CD4-positive, alpha-beta T cell treated with Interleukin-6 at 100 ng/mL for 8 hours (primary cell): ENCODE data around the gene ZDHHC1.

Experiments
- DNase-seq: peaks from one replicate; pipeline ENCODE4 v3.0.0-alpha.2; 2020; ENCODE audit warnings: mixed read lengths, low spot score

The ZDHHC1 gene, protein sequence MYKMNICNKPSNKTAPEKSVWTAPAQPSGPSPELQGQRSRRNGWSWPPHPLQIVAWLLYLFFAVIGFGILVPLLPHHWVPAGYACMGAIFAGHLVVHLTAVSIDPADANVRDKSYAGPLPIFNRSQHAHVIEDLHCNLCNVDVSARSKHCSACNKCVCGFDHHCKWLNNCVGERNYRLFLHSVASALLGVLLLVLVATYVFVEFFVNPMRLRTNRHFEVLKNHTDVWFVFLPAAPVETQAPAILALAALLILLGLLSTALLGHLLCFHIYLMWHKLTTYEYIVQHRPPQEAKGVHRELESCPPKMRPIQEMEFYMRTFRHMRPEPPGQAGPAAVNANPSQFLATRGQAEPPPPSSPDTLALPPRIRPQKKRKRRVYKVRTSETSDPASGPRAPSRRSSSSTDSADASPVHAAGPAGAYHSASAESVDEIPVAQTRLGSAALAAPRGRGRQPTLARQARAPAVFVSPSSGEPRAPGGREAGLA

DNA sequence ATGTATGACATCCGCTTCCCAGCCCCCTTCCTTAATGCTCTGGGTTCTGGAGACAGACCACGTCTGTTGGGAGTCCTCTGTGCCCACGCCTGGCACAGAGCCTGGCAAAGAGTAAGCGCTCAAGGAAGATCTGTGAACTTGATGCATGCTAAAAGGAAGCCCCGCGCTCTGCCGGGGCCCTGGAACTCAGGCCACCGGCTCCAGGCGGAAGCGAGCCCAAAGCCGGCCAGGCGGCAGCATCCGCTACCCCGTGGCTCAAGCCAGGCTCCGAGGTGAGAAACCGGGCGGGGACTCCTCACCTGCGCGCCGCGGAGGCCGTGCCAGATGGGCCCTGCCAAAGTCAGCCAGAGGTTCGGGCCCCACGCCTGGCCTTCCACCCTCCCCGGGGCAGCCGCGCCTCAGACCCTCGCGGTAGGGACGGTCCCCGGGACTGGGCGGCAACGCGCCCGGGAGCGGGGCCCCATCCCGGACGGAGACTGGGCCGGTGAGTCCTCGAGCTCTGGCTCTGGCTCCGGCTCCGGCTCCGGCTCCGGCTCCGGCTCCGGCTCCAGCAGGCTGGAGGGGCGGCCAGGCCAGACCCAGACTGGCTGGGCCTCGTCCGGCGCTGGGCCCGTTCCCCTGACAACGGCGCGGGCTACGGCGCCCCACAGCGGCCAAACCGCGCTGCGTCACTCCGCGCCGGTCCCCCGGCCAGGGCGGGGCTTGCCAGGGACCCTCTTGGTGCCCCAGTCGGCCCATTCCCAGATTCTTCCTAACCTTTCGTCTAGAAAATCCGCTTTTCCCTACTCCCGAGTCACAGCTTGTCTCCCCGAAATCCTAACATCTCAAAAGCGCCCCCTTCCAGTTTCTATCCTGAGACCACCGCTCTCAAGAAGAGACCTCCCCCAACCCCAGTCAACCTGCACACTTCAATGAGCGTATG lies at the start of gene ZDHHC1:
Gene ZDHHC1 (minus strand): TSS at position 606 of the 922 bp plus-strand sequence. CDS start 8,702 bp downstream, outside the sequence.
- DNase-seq, result no peak

DNA sequence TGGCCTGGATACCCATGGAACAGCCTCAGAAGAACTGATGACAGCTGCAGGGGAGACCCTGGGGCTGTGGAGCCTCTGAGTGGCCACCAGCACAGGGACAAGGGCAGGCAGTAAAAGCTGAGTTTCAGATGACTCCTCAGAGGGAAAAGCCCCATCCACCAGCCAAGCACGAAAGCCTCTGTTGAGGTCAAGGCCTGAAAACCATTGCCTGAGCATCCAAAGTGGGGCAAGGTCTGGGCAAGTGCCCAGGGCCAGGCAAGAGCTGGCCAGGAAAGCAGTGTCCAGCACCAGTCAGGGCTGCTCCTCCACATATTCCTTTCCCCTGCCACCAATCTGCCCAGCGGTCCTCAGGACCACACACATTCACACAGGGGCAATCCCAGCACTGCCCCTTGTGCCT lies 48.3 kb upstream of the ZDHHC1 start:
- DNase-seq, result no peak

DNA sequence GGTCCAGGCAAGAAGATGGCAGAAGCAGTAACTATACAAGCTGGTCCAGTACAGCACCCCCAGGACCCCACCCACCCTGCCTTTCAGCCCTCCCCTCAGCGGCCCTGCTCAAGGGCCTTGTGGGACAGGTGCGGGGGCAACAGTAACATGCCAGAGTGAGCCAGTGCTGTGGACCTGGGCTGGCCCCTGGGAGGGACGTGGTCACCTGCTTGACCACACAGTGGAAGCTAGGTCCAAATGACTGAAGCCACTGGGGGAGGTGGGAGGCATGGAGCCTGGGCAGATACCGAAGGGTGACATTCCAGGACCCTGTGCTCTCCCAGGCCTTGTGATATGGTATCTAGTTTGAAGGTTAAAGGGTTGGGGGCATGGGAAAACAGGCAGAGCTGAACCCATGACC lies 47.4 kb upstream of the ZDHHC1 start:
- DNase-seq, result no peak

DNA sequence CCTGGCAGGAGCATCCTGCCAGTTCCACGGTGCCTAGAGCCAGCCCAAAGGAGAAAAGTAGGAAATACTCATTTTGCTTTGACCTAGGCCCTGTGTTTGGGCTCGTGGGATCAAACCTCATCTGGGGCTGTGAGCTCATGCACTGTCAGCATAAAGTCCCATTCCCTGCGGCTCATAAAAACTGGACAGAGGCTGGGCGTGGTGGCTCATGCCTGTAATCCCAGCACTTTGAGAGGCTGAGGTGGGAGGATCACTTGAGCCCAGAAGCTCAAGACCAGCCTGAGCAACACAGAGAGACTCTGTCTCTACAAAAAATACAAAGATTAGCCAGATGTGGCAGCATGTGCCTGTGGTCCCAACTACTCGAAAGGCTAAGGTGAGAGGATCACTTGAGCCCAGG lies 46.8 kb upstream of the ZDHHC1 start:
- no peak for DNase-seq

DNA sequence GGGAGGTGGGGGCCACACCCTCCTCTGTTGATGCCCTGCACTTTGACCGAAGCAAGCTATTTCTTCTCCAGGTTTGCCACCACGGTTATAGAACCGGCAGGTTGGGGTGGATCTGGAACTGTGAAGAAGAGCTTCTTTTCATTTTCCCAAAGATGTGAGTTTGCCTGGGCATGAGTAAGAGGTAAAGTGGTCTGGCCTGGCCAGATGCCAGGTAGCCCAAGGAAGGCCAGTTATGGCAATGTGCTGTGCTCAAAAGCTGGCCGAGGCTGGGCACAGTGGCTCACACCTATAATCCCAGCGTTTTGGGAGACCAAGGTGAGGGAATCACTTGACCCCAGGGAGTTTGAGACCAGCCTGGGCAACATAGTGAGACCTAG lies 46.0 kb upstream of the ZDHHC1 start:
- no peak for DNase-seq

DNA sequence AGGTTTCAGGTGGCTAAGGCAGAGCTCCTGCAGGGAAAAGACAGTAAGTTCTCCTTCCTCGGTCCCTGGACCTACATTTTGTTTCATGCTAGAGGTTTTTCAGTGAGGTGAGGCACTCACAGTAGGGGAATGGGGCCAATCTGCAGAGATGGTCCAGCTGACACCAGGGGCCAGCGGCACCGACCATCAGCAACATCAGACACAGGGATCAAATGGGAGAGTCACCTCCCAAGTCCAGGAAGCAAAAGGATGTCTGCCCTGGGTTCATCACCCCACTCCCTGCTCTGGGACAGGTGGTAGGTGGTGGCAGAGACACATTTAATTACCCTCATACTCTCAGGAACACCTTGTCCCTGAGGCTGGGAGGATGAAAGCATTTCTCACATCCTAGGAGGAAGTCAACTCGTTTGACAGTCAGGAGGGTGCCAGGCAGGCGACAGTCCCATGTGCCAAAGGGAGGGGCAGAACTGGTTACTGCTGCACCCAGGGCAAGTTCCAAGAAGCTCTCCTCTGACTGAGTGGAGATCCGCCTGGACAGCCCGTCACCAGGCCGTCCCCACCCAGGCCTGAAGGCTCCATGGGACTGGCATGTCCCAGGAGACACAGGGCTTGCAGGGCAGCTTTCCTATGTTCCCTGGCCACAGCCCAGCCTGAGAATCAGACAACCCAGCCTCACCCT lies 45.5 kb upstream of the ZDHHC1 start:
- DNase-seq, result no peak

DNA sequence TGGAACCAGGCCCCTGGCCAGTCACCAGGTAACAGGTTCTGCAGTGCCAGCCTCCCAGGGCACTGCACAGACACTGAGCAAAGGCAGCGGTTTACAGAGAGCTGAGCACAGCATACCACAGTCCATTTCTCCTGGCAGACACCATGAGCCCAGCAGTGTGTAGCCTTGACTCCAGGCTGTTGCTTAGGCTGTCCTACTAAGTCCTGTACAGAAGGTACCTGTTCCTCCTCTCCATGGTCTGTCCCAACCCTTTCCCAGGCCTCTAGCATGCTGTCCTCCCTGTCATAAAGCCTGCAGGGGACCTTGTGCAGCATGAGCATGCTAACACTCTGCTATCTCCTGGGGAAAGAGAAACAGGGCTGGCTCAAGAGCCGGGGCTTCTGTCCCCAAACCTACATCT lies 44.7 kb upstream of the ZDHHC1 start:
- no peak for DNase-seq

DNA sequence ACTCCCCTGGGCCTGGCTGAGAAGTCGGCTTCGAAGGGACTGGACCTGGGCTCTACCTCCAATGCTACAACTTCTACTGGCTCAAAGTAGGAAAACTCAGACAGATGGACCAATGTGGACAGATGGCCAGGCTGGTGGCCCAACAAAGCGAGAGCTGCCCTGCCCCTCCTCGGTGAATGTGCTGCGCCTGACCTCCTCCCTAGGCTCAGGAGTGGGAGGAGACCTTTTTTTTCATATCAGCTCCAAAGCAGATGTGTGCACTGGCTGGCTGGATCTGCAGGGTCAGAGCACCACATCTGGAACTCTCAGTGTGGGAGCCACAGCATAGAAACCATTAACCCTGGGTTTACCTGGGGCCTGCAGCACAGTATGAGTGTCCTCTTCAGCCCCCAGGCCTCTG lies 43.9 kb upstream of the ZDHHC1 start:
- no peak for DNase-seq

DNA sequence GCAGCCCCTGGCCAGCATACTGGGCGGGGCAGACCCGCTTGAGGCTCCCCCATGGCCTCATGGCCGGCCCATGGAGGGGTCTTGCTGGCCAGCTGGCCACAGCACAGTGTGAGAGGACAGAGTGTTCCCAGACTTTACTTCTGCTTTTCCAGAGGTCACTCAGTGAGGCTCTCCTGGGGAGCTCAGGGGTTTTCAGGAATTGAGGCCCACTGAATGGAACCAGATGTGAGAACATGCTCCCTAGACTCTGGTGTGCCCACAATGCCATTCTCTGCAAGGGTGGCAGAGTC lies 43.5 kb upstream of the ZDHHC1 start:
- DNase-seq, result no peak

DNA sequence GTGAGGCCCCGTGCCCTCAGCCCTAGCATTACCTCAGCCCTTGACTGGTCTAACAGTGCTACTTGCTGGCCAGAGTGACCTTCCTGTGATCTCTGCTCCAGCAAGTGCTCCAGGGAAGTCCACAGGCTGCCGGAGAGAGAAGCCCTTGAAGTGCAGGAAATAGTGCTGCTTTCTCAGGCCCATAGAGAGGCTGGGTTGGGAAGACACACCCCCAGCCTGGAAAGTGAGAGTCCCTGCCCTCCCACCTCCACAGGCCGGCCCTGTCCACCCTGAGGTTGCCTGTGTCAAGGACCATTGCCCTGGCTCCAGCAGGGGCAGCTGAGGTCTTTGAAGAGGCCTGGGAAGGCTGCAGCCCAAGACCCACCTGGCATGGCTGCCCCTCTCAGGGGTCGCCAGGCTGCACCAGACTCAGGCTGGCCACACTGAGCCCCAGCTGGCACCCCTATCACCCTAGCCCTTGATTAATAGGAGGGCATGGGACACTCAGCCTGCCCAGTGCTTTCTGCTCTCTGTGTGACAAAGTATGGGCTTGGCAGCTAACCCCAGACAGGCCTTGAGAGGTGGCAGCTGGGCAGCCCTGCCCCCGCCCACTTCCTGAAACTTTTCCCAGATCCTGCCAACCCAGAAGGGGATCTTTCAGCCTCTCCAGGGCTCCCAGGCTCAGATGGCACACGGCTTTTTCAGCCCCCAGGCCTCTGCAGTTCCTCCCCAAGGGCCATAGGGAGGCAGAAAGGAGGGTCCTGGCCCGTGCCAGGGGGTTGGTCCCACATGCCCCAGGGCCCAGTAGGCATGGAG lies 43.0 kb upstream of the ZDHHC1 start:
- no peak for DNase-seq

DNA sequence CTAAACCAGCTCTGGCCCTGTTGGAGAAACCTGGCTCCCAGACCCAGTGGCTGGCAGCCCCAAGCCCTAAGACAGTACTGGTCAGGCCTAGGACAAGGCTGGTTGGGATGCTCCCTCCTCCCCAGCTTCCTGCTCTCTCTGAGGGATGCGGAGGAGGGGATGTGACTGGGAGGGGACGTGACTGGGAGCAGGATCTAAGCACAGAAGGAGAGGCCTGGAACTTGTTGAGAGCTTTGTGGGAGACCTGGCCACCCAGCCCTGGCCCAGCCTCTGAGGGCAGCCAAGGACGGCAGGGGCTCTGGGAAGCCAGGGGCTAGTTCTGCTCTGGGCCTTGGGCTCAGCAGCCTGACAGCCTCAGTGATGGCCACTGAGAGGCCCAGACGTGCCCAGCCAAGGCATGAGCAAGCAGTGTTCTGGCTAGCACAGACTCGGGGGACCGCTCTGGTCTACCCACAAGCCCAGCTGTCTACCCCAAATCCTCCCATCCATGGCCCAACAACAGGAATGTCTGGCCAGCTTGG lies 41.9 kb upstream of the ZDHHC1 start:
- DNase-seq, result no peak

DNA sequence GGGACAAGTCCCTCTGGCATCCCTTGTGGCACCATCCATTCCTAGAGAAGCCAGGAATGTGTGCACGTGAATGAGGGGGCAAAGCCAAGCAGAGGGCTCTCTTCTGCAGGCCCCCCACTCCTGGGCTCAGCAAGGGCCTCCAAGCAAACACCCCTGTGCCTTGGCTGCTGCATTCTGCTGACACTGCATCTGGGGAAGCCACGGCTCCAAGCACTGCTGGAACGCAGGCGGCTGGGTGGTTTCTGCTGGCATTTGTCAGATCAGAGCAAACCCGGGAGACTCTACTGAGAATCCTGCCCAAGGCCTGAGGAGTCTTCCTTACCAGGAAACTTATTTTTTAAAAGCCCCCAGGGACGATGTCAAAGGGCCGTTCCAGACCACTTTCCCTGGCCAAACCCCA lies 41.3 kb upstream of the ZDHHC1 start:
- no peak for DNase-seq

DNA sequence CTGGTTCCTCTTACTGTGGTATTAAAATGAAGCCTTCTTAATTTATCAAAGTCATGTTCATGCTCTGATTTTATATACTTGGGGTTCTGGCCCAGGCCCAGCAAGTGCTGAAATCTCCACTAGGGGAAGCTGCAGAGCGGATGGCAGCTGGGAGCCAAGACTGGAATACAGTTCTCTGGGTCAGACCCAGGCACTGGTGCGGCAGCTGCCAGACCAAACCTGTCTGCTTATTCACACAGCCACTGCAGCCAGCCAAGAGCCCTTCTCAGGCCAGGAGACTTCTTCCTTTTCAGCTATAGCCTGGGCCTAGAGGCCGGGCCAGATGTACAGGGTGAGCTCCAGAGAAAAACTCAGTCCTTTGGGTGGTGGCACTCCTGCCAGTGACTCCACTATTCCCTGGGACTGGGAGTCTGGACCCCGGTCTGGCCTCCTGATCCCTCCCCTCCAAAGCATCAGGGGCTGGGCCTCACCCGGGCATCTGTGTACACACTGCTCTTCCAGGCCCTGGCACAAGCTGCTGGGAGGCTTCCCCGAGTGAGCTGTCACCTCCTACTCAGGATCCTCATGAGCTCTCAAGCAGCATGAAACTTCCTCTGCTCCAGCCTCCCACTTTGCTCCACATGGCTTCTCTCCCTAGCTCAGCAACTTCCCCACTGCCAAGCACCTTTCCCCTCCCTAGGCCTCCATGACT lies 40.3 kb upstream of the ZDHHC1 start:
- DNase-seq, result no peak

DNA sequence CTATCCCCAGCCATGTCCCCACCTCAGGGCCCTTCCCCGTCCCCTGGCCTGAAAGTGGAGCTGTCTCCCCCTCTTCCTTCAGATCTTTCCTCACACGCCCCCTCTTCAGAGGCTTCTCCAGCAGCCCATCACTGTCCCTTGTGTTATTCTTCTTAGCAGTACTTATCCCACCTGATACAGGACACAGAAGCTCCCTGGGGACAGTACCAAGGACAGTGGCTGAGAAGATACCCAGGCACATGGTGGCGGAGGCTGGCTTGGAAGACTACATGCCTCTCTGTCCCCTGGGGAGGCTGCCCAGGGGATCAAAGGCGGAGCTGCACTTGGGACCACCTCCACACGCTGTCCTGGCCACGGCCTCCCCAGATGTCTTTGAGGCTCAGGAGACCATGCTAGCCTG lies 38.6 kb upstream of the ZDHHC1 start:
- no peak for DNase-seq

DNA sequence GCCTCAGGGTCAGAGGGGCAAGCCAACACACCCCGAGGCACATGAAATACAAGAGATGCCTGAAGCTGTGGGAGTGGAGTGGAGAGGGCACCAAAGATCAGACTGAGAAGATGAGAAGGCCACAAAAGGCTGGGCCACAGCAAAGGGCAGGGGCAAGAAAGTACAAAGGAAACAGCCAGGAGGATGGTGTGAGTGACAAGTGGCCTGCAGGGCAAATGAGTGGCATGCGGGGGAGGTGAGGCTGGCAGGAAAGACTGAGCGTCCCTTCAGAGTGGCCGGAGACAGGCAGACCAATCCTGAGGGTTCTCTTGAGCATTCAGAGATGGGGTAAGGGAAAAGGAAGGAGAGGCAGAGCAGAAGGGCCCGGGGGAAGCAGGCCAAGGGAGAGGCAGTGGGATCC lies 37.8 kb upstream of the ZDHHC1 start:
- no peak for DNase-seq

DNA sequence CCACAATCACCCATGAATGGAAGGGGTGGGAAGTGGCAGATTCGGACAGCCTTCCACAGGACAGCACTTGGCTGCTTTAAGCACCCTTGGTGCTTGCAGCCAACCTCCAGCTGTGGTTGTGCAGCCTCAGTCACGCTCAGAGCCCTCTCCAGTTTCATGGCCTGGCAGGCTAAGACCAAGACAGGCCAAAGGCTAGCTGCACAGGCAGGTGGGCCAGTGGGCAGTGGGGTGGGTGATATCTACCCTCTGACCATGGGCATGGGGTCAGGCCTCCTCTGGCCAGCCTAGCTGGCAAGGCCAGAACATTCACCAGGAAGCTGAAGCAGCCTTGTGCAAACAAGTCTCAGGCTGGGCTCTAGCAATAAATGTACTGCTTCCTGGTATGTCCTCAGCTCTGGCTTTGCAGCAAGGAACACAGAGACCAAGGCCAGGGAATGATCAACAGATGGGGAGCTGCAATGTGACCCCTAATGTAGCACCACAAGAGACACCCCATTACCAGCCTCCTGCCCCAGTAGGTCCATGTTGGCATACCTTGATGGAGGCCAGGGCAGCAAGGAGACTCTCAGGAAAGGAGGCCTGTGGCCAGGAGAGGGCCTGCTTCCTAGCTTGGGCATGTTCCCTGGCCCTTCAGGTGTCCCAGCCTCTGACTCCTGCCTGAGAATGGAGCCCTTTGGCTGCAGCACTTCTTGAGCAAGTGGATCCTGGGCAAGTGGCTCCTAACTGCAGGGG lies 35.6 kb upstream of the ZDHHC1 start:
- no peak for DNase-seq

DNA sequence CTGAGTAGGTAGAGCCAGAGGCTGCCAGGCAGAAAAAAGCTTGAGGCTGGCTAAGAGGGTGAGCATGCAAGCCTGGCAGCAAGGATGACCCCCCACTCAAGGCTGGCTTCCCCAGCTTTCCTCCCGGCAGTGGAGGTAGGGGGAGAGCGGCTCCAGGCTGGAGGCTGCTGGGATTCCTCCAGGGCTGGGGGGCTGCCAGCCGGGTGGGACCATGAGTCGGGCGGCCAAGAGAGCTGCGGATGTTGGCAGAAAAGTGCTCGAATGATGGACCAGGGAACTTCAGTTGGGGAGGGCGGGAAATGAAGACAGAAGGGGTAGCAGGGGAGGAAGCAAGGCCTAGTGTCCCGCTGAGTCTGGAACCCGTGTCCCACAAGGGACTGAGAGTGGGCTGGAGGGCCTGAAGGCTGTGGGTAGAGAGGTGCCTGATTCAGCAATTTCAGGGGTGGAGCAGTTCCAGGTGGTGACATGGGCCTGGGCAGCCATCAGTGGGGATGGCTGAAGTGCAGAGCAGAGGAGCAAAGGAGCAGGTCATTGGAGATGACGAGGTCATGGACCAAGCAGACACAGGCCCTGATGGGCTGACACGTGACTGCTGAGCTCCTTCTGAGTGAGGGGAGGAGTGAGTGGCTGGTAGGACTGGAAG lies 34.9 kb upstream of the ZDHHC1 start:
- no peak for DNase-seq

DNA sequence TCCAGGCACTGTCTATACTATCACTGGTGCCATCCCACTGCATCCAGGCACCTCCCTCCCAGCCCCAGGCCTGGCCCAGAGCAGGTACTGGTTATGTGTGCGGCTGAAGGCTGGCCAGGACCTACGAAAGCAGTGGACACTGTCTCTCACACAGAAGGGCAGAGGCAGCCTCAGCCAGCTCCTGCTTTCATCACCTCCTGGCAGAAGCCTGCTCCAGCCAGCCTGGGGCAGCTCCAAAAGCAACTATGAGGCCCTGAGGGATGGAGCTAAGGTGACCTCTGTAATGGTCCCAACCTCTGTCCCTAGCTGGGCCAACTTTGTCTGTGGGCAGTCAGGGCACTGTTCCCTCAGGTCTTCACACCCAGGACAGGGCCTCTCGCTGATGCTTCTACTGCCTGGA lies 33.5 kb upstream of the ZDHHC1 start:
- no peak for DNase-seq

DNA sequence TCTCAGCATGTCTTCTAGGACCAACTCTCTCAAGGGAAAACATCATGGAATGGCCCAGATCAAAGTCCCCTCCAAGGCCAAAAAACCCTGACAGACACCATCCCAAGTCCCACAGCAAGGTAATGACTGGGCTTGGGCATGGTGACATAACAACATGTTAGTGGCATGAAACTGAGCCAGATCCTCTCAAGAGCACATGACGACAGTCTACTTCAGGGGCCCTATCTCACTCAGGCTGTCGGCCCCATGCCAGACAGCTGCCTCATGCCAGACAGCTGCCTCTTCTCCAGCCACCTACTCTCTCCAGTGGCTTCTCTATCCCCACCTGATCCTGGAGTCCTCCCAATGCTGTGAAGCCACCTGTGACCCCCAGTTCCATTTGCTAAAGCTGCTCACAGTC lies 33.1 kb upstream of the ZDHHC1 start:
- DNase-seq, result no peak

DNA sequence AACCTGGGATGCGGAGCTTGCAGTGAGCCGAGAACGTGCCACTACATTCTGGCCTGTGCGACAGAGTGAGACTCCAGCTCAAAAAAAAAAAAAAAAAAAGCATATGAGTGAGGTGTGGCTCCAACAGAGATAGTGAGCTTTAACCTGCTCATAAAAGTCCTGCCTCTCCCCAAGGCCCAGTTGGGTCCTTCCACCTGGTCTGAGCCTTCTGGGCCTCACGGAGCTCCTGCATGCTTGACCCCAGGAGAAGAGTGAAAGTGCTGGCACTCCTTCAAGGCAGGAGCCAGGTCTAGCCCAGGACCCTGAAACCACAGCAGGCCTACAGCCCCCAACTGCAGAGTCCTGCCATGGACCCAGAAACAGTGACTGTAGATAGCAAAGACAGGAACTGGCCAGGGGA lies 32.3 kb upstream of the ZDHHC1 start:
- DNase-seq, result no peak
